HepG2 (cell line): Measurements from ENCODE around the gene XPO1. TPM values are rescaled to one million over a fixed set of nuclear protein-coding genes. Genes with fewer than 3 reads are reported as not detected.
A peak's percentile ranks its signal among the peaks of the same experiment; 100 is the strongest.

Source experiments
- GLI4 ChIP-seq: sonication (generic); formaldehyde crosslinking; IDR thresholded peaks from 2 replicates; pipeline ENCODE4 v1.5.1; 2020; ENCODE audit warnings: missing genetic modification reagents, mild to moderate bottlenecking, moderate library complexity, borderline replicate concordance
- HIVEP1 ChIP-seq: sonication (generic); formaldehyde crosslinking; IDR thresholded peaks from 2 replicates; pipeline ENCODE4 v1.4.0; 2020; ENCODE audit warnings: mild to moderate bottlenecking, missing genetic modification reagents
- HMGXB4 ChIP-seq, 2 experiments: sonication (generic) in 1 of 2; formaldehyde crosslinking in 1 of 2; IDR thresholded peaks; 2 replicates each; pipeline versions ENCODE4 v1.4.0 to v1.6.1; 2018 to 2020; ENCODE audit warnings: missing genetic modification reagents in 2 of 2, borderline replicate concordance in 1 of 2, low read depth in 1 of 2, mild to moderate bottlenecking in 1 of 2, missing biosample characterization in 1 of 2
- HOXA3 ChIP-seq: sonication (generic); formaldehyde crosslinking; IDR thresholded peaks from 2 replicates; pipeline ENCODE4 v1.5.0; 2020; ENCODE audit warnings: missing genetic modification reagents
- MXD1 ChIP-seq: sonication (generic); formaldehyde crosslinking; IDR thresholded peaks from 2 replicates; pipeline ENCODE4 v1.4.0; 2020; ENCODE audit warnings: mild to moderate bottlenecking, missing genetic modification reagents
- NFE2L1 ChIP-seq: sonication (generic); formaldehyde crosslinking; IDR thresholded peaks from 2 replicates; pipeline ENCODE4 v1.4.0; 2020; ENCODE audit warnings: missing genetic modification reagents, mild to moderate bottlenecking, borderline replicate concordance
- STAT5B ChIP-seq: sonication (generic); formaldehyde crosslinking; IDR thresholded peaks from 2 replicates; pipeline ENCODE4 v1.4.0; 2020; ENCODE audit warnings: missing genetic modification reagents
- THAP11 ChIP-seq: IDR thresholded peaks from 2 replicates; pipeline ENCODE4 v1.6.1; 2016; ENCODE audit warnings: missing biosample characterization, missing genetic modification reagents
- ZBTB14 ChIP-seq: sonication (generic); formaldehyde crosslinking; IDR thresholded peaks from 2 replicates; pipeline ENCODE4 v1.4.0; 2020; ENCODE audit warnings: missing genetic modification reagents
- ZNF142 ChIP-seq: sonication (generic); formaldehyde crosslinking; IDR thresholded peaks from 2 replicates; pipeline ENCODE4 v1.4.0; 2020; ENCODE audit warnings: missing genetic modification reagents
- ZNF572 ChIP-seq: sonication (generic); formaldehyde crosslinking; IDR thresholded peaks from 2 replicates; pipeline ENCODE4 v1.5.1; 2020; ENCODE audit warnings: mild to moderate bottlenecking, missing genetic modification reagents
- ZNF740 ChIP-seq: sonication (generic); formaldehyde crosslinking; IDR thresholded peaks from 2 replicates; pipeline ENCODE4 v1.4.0; 2020; ENCODE audit warnings: missing genetic modification reagents
- ZNF883 ChIP-seq: sonication (generic); formaldehyde crosslinking; IDR thresholded peaks from 2 replicates; pipeline ENCODE4 v1.5.1; 2020; ENCODE audit warnings: mild to moderate bottlenecking, missing genetic modification reagents; ENCODE audit errors: not compliant biosample characterization
- polyA plus RNA-seq, 8 experiments: library from polyadenylated mRNA; depleted of rRNA in 3 of 8; stranded (reverse) in 7 of 8; unstranded in 1 of 8; fragments of >200 nt; fragmentation: Illumina TruSeq in 4 of 8; extraction: Trizol in 4 of 8; gene quantifications; 2 replicates each; pipeline versions ENCODE4 v1.2.1 to v1.2.3, GENCODE V29; 2011 to 2016; ENCODE audit warnings: low read depth in 4 of 8, missing spikeins in 1 of 8, mixed read lengths in 1 of 8; ENCODE audit not compliant: insufficient read depth in 1 of 8
- total RNA-seq, 5 experiments: library from RNA; depleted of rRNA; stranded (reverse); fragments of >200 nt; fragmentation: Illumina TruSeq; extraction: Trizol; gene quantifications; 2 replicates each; pipeline ENCODE4 v1.2.3, GENCODE V29; 2016; ENCODE audit warnings: low read depth in 1 of 5
- TF ChIP-seq, protein P1 (sequence below): sonication (generic); formaldehyde crosslinking; IDR thresholded peaks from 2 replicates; pipeline ENCODE4 v1.5.0; 2020; ENCODE audit warnings: mild to moderate bottlenecking, missing genetic modification reagents

XPO1 gene
- total and polyA plus RNA-seq, 2 of the 13 experiments (the other 11 are each of a cell fraction or from before 2014, with no cell fraction given): 67.4 to 212 TPM

- TF ChIP-seq HIVEP1 (CRISPR knock-in tag): no peak; the same call in 1 of the 2 replicates
- TF ChIP-seq HOXA3 (CRISPR knock-in tag): 0 out of 2 replicates have a peak, but pooled peaks have one; percentile 4
- TF ChIP-seq THAP11 (CRISPR knock-in tag): peak; percentile 2; the same call in 1 of the 2 replicates
- peak; percentile 86 for TF ChIP-seq ZNF883 (CRISPR knock-in tag)
- no peak for TF ChIP-seq ZNF142
- TF ChIP-seq MXD1 (CRISPR knock-in tag): no peak
- TF ChIP-seq NFE2L1 (CRISPR knock-in tag): no peak
- TF ChIP-seq GLI4 (CRISPR knock-in tag): no peak
- TF ChIP-seq ZNF740 (CRISPR knock-in tag): no peak
- TF ChIP-seq HMGXB4 (CRISPR knock-in tag; IDR thresholded peaks at IDR 0.05; ENCODE audit: borderline replicate concordance in 1 of 2, low read depth in 1 of 2): peak in 1 of 2 experiments; percentile 50; a peak in 1 of 4 replicates
- TF ChIP-seq STAT5B (CRISPR knock-in tag): no peak
- TF ChIP-seq, protein P1, sequence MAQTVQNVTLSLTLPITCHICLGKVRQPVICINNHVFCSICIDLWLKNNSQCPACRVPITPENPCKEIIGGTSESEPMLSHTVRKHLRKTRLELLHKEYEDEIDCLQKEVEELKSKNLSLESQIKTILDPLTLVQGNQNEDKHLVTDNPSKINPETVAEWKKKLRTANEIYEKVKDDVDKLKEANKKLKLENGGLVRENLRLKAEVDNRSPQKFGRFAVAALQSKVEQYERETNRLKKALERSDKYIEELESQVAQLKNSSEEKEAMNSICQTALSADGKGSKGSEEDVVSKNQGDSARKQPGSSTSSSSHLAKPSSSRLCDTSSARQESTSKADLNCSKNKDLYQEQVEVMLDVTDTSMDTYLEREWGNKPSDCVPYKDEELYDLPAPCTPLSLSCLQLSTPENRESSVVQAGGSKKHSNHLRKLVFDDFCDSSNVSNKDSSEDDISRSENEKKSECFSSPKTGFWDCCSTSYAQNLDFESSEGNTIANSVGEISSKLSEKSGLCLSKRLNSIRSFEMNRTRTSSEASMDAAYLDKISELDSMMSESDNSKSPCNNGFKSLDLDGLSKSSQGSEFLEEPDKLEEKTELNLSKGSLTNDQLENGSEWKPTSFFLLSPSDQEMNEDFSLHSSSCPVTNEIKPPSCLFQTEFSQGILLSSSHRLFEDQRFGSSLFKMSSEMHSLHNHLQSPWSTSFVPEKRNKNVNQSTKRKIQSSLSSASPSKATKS (CRISPR knock-in tag): 0 out of 2 replicates have a peak, but pooled peaks have one; percentile 3
- TF ChIP-seq ZBTB14 (CRISPR knock-in tag): no peak; the same call in 1 of the 2 replicates
- TF ChIP-seq ZNF572 (CRISPR knock-in tag): no peak
Observed at GRCh38 chr2:61538920-61539520, 864 bp upstream of the XPO1 start (continued).
